ENCODE results near the gene ENPP6.
A peak's percentile ranks its signal among the peaks of the same experiment; 100 is the strongest.

ENPP6 gene

DNA sequence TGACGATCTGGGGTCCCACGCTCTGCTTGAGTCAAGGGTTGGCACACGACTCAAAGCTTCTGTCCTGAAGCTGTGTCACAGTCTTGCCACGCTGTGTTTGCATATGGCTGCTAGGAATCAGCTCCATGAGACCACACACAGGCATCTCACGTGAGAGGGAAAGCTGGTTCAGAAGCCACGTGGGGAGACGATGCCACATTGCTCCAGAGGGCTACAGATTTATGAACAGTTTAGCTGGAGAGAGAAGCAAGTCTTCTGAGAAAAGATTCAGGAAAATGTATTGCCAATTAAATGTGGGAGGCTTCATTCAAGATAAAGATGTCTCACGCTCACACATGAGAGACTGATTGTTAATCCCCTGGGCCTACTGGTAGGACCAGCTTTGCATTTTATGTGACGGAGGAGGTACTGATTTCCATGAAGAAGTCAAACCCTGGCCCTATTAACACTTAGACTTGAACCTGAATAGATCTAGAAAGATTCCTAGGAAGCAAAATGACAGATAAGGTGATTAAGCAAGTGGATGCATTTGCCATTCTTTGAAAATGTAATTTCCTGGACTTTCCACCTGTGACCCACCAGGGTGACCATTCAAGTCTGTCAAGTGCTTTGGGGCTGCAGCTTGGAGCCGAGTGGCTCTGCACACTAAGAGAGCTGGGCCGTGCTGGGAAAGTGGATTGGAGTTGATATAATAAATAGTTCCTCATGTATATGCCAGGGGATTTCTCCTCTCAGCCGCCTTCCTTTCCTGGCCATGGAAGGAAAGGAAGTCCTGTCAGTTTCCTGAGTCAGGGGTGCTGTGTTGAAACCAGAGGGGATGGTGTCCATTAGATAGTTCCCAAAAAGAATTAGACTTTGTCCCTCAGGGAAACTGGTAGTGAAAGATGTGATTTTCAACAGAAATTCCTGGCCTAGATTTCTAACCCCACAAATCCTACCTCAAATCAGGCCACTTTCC lies 29.0 kb downstream of the ENPP6 start:
- no peaks in the 10 kb centered on the region for H3K4me1 ChIP-seq (ENCODE audit: insufficient read depth, low read length)
- no peaks in the 10 kb centered on the region for H3K36me3 ChIP-seq (ENCODE audit: insufficient read depth, low read length)
- peaks cover 6% of the 10 kb centered on the region; the same call in 1 of the 2 replicates for H3K9me3 ChIP-seq (ENCODE audit: insufficient read depth, low read depth, low read length)
- H3K9ac ChIP-seq (ENCODE audit: low read depth, low read length) = no peak overlapping the region
- no peak overlapping the region for H3K27ac ChIP-seq (ENCODE audit: low read depth, low read length)
- H3K27me3 ChIP-seq (ENCODE audit: insufficient read depth, low read length) = no peaks in the 10 kb centered on the region
- H3K4me3 ChIP-seq (ENCODE audit: low read length) = no peak overlapping the region
- WGBS = 86% methylated on average over 12 of the region's 12 CpGs

DNA sequence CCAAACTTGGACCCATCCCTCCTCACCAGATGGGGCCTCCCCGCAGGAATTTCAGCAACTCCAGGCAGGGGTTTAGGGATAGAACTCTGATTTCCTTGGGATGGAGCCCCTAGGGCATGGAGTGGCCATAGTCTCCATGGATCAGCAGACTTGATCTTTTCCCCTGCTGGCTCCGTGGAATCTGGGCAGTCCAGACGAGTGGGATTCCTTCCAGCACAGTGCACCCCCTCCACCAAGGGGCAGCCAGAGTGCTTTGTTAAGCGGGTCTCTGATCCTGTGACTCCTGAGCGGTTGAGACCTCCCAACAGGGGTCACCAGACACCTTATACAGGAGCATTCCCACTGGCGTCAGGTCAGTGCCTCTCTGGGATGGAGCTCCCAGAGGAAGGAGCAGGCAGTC lies 40.4 kb downstream of the ENPP6 start:
- no peak overlapping the region for H3K4me3 ChIP-seq (ENCODE audit: low read length)
- whole genome bisulfite sequencing = 77% methylated on average over 6 of the region's 6 CpGs
- no peaks in the 10 kb centered on the region for H3K27me3 ChIP-seq (ENCODE audit: insufficient read depth, low read length)
- no peaks in the 10 kb centered on the region for H3K4me1 ChIP-seq (ENCODE audit: insufficient read depth, low read length)
- H3K9ac ChIP-seq (ENCODE audit: low read depth, low read length) = no peak overlapping the region
- no peak overlapping the region for H3K27ac ChIP-seq (ENCODE audit: low read depth, low read length)
- H3K9me3 ChIP-seq (ENCODE audit: insufficient read depth, low read depth, low read length) = no peaks in the 10 kb centered on the region
- no peaks in the 10 kb centered on the region for H3K36me3 ChIP-seq (ENCODE audit: insufficient read depth, low read length)

DNA sequence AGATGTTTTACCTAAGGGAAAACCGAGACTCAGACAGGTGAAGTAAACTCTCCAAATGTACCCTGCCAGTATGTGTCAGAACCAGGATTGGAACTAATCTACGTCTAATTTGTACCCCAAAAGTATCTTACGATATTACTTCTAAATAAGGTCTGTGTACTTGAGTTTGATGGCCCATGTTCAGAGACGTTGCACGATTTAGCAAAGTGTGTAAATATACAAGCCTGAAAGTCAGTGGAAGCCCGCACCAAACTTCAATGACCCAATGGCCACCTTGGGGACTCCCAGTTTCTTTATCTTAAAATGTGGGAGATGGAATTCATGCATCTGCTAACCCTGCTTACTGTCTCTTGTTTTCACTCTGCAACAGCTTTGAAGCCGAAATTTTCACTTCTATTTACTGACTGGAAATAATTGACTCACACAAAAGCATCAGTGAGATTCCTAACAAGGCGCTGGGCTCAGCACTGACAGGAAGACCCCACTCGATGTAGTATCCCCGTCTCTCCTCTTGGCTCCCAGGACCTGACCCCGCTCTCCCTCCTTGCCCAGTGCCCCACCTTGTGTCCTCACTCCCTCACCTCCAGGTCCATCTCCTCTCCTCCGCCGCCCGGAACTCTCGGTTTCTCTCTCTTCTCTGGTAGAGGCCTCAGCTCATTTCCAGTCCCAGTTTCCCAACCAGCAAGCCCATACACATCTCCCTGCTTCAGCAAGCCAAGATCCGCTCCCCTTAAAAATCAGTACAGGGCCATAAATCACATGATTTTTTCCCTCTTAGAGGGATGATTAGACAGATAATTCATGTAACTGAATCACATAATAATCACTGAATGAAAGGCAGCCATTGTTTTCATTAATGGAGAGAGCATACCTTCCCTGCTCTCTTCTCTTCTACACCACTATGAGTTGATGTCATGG lies 42.8 kb downstream of the ENPP6 start:
- H3K4me1 ChIP-seq (ENCODE audit: insufficient read depth, low read length) = no peaks in the 10 kb centered on the region
- H3K27ac ChIP-seq (ENCODE audit: low read depth, low read length) = no peak overlapping the region
- 93% methylated on average over 16 of the region's 16 CpGs for WGBS
- H3K27me3 ChIP-seq (ENCODE audit: insufficient read depth, low read length) = no peaks in the 10 kb centered on the region
- H3K4me3 ChIP-seq (ENCODE audit: low read length) = no peak overlapping the region
- no peaks in the 10 kb centered on the region for H3K9me3 ChIP-seq (ENCODE audit: insufficient read depth, low read depth, low read length)
- H3K36me3 ChIP-seq (ENCODE audit: insufficient read depth, low read length) = no peaks in the 10 kb centered on the region
- no peak overlapping the region for H3K9ac ChIP-seq (ENCODE audit: low read depth, low read length)

DNA sequence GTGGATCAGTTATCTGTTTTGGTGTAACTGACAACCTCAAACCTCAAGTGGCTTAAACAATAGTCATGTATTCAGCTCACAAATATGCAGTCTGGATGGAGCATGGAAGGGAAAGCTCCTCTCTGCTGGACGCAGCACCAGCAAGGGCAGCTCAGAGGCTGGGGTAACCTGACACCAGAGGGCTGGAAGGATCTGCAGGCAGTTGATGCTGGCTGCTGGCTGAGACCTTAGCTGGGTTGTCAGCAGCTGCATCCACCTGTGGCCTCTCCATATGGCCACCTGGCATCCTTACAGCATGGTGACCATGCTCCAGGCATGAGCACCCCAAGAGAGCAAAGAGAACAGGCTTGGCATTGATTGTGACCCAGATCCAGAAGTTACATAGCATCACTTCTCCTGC lies 46.7 kb downstream of the ENPP6 start:
- no peaks in the 10 kb centered on the region for H3K9me3 ChIP-seq (ENCODE audit: insufficient read depth, low read depth, low read length)
- no peaks in the 10 kb centered on the region for H3K36me3 ChIP-seq (ENCODE audit: insufficient read depth, low read length)
- peaks cover 32% of the 10 kb centered on the region for H3K27me3 ChIP-seq (ENCODE audit: insufficient read depth, low read length)
- WGBS = 7% methylated on average over 1 of the region's 1 CpG
- no peak overlapping the region for H3K4me3 ChIP-seq (ENCODE audit: low read length)
- no peak overlapping the region for H3K27ac ChIP-seq (ENCODE audit: low read depth, low read length)
- H3K9ac ChIP-seq (ENCODE audit: low read depth, low read length) = no peak overlapping the region
- peaks cover 21% of the 10 kb centered on the region for H3K4me1 ChIP-seq (ENCODE audit: insufficient read depth, low read length)

DNA sequence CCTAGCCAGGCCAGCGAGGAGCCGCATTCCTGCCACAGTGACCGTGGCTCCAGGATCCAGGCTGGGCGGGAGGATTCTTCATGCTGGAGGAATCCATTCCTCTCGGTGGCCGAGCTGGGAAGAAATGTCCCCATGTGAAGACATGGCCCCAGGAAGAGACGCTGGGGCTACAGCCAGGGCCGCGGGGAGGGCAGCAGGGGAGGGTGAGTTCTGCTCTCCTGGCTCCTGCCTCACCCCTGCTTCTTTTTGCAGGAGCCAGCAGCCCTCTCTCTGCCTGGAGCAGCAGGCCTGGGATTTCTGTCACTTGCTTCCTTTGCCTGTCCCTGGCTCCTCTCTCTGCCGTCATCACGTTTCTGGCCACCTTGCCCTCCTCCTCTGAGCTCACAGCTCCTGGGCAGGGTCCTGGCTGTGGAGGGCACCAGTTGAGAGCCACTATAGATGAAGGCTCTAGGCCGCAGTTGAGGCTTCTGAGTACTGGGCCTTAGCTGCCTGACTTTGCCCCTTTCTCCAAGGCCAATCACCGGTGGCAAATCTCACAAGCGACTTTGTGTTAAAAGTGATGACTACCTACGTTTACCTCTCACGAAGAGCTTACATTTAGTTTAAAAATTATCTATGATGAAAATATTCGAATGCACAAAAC lies 48.3 kb downstream of the ENPP6 start:
- H3K9ac ChIP-seq (ENCODE audit: low read depth, low read length) = no peak overlapping the region
- H3K9me3 ChIP-seq (ENCODE audit: insufficient read depth, low read depth, low read length) = no peaks in the 10 kb centered on the region
- H3K4me3 ChIP-seq (ENCODE audit: low read length) = no peak overlapping the region
- H3K4me1 ChIP-seq (ENCODE audit: insufficient read depth, low read length) = peaks cover 37% of the 10 kb centered on the region
- no peak overlapping the region for H3K27ac ChIP-seq (ENCODE audit: low read depth, low read length)
- WGBS = 86% methylated on average over 17 of the region's 17 CpGs
- no peaks in the 10 kb centered on the region for H3K36me3 ChIP-seq (ENCODE audit: insufficient read depth, low read length)
- peaks cover 46% of the 10 kb centered on the region for H3K27me3 ChIP-seq (ENCODE audit: insufficient read depth, low read length)

DNA sequence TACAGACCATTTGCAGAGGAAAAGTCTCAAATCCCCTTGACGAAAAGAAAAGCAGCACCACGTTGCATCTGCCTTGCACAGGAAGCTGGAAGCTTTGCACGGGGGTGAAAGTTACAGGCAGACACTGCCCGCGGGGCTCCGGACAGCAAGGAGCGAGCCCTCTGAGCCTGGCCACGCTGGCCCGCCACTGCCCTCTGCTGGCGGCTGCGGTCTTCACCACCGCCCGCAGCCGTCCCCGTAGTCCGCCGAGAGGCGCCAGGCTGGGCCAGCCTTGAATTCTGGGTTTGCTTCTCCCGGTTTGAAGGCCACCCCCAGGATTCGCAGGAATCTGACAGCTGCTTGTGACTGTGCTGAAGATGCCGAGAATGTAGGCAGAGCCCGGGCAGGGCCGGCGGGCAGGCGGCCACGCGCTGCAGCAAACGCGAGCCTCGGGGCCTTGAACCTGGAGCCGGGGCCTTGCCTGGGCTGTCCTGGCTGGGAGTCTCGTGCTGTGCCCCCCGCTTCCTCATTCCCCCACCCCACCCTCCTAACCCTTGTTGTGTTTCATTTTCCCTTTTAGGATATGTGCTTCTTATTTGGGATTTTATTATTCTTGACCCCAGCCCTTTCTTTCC lies 49.2 kb downstream of the ENPP6 start:
- H3K4me1 ChIP-seq (ENCODE audit: insufficient read depth, low read length) = peaks cover 38% of the 10 kb centered on the region
- WGBS = 18% methylated on average over 32 of the region's 33 CpGs
- peak overlapping the region; percentile 34 for H3K4me3 ChIP-seq (ENCODE audit: low read length)

DNA sequence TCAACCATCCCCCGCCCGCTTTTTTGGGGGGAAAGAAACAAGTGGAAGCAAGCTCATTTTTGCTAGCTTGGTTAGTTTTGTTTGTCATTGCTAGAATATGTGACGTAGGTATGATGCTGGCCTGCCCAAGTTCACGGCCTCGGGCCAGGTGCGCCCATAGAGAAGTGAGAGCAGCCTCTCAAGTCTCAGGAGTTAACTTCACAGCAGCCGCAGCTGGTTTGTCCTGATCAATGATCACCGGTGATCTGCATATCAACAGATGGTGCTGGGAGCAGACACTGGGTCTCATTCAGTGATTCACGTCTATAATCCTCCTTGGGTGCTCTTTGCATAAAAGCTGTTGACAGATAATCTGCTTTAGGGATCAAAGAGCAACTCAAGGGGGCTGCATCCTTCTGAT lies 50.1 kb downstream of the ENPP6 start:
- H3K36me3 ChIP-seq (ENCODE audit: insufficient read depth, low read length) = no peaks in the 10 kb centered on the region
- peak overlapping the region; percentile 32; the same call in 1 of the 2 replicates for H3K27ac ChIP-seq (ENCODE audit: low read depth, low read length)
- 18% methylated on average over 9 of the region's 9 CpGs for WGBS
- H3K4me3 ChIP-seq (ENCODE audit: low read length) = peak overlapping the region; percentile 34; the same call in 1 of the 2 replicates
- peaks cover 38% of the 10 kb centered on the region for H3K4me1 ChIP-seq (ENCODE audit: insufficient read depth, low read length)
- H3K9me3 ChIP-seq (ENCODE audit: insufficient read depth, low read depth, low read length) = no peaks in the 10 kb centered on the region
- peaks cover 46% of the 10 kb centered on the region for H3K27me3 ChIP-seq (ENCODE audit: insufficient read depth, low read length)
- H3K9ac ChIP-seq (ENCODE audit: low read depth, low read length) = no peak overlapping the region

More for the DNA sequence above, 49.2 kb downstream of the ENPP6 start:
- H3K36me3 ChIP-seq (ENCODE audit: insufficient read depth, low read length) = no peaks in the 10 kb centered on the region
- H3K27ac ChIP-seq (ENCODE audit: low read depth, low read length) = peak overlapping the region; percentile 32; the same call in 1 of the 2 replicates
- H3K9ac ChIP-seq (ENCODE audit: low read depth, low read length) = no peak overlapping the region
- no peaks in the 10 kb centered on the region for H3K9me3 ChIP-seq (ENCODE audit: insufficient read depth, low read depth, low read length)
- H3K27me3 ChIP-seq (ENCODE audit: insufficient read depth, low read length) = peaks cover 46% of the 10 kb centered on the region

DNA sequence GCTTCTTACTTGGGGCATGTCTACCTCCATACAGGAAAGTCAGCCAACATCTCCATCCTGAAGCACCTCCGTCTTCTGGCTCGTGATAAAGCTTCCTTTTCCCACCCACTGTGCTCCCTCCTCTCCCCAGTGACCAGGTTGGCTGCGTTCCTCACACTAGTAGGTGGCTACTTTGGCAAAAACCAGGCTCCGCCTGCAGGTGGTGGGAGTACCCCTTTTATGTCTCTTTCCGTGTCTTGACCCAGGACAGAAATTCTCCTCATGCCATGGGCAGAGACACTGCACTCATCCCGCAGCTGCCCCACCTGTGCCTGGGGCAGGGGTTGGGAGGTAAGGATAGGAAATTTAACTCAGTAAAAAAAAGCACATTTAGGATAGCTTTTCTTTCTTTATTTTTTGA lies 50.9 kb downstream of the ENPP6 start:
- 59% methylated on average over 6 of the region's 6 CpGs for WGBS
- H3K4me3 ChIP-seq (ENCODE audit: low read length) = no peak overlapping the region
- peaks cover 46% of the 10 kb centered on the region for H3K27me3 ChIP-seq (ENCODE audit: insufficient read depth, low read length)

DNA sequence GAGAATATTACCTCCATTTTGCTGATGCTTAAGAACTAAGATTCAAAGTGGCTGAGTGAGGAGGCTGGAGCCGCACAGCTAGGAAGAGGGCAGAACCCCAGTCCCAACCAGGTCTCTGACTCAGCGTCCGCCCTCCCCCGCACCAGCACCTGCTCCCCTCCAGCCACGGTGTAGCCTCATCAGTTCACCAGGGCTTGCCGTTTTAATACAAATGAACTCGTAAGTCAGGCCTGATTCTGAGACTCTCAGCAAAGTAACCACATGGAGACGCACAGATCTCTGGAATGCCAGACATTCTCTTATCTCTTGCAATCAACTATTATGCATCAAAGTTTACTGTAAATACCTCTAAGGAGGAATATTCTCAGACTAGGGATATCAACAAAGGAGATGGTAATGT lies 52.4 kb downstream of the ENPP6 start:
- no peak overlapping the region for H3K4me3 ChIP-seq (ENCODE audit: low read length)
- no peaks in the 10 kb centered on the region for H3K9me3 ChIP-seq (ENCODE audit: insufficient read depth, low read depth, low read length)
- H3K36me3 ChIP-seq (ENCODE audit: insufficient read depth, low read length) = no peaks in the 10 kb centered on the region
- peaks cover 38% of the 10 kb centered on the region for H3K4me1 ChIP-seq (ENCODE audit: insufficient read depth, low read length)
- WGBS = 29% methylated on average over 8 of the region's 8 CpGs
- no peak overlapping the region for H3K9ac ChIP-seq (ENCODE audit: low read depth, low read length)
- H3K27ac ChIP-seq (ENCODE audit: low read depth, low read length) = no peak overlapping the region
- peaks cover 46% of the 10 kb centered on the region for H3K27me3 ChIP-seq (ENCODE audit: insufficient read depth, low read length)

More for the DNA sequence above, 50.9 kb downstream of the ENPP6 start:
- Histone ChIP-seq H3K36me3 (ENCODE audit: insufficient read depth, low read length) (no peaks in the 10 kb centered on the region), H3K9ac (ENCODE audit: low read depth, low read length) (no peak overlapping the region), H3K9me3 (ENCODE audit: insufficient read depth, low read depth, low read length) (no peaks in the 10 kb centered on the region), H3K4me1 (ENCODE audit: insufficient read depth, low read length) (peaks cover 38% of the 10 kb centered on the region), H3K27ac (ENCODE audit: low read depth, low read length) (no peak overlapping the region)

DNA sequence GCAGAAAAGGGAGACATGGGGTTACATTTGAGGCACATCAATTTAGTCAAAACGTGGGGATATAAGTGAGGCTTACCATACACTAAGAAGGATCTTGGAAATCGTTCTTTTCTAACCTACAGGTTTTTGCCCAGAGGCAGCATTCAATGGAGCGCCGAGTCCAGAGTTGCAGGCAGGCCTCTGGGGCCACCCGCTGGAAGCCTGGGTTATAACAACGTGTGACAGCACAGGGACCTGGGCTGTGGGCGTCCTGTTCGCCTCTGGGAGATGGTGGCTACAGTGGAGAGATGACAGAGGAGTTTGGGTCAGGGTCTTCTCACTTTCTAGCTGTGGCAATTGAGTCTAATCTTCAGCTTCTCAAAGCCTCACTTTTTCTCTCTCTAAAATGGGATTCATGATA lies 53.9 kb downstream of the ENPP6 start:
- Histone ChIP-seq H3K9ac (ENCODE audit: low read depth, low read length) (no peak overlapping the region), H3K27me3 (ENCODE audit: insufficient read depth, low read length) (peaks cover 39% of the 10 kb centered on the region), H3K27ac (ENCODE audit: low read depth, low read length) (no peak overlapping the region), H3K36me3 (ENCODE audit: insufficient read depth, low read length) (no peaks in the 10 kb centered on the region), H3K4me1 (ENCODE audit: insufficient read depth, low read length) (peaks cover 38% of the 10 kb centered on the region), H3K4me3 (ENCODE audit: low read length) (no peak overlapping the region), H3K9me3 (ENCODE audit: insufficient read depth, low read depth, low read length) (no peaks in the 10 kb centered on the region)
- 19% methylated on average over 8 of the region's 8 CpGs for WGBS
